ENCODE results near the gene TRIML1.

The TRIML1 gene

DNA sequence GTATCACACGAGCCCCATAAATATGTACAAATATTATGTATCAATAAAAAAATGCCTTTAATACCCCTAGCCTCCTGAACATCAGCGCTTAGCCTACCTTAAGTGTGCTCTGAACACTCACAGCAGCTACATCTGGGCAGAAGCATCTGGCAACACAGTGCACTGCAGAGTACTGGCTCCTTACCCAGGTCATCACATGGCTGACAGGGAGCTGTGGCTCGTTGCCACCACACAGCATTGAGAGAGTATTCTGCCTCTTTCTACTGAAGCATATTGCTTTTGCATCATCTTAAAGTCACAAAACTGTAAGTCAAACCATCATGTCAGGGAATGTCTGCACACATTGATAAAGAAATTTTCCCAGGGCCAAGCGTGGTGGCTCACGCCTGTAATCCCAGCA, 55.2 kb downstream of the TRIML1 start:
- TF ChIP-seq, protein P1, sequence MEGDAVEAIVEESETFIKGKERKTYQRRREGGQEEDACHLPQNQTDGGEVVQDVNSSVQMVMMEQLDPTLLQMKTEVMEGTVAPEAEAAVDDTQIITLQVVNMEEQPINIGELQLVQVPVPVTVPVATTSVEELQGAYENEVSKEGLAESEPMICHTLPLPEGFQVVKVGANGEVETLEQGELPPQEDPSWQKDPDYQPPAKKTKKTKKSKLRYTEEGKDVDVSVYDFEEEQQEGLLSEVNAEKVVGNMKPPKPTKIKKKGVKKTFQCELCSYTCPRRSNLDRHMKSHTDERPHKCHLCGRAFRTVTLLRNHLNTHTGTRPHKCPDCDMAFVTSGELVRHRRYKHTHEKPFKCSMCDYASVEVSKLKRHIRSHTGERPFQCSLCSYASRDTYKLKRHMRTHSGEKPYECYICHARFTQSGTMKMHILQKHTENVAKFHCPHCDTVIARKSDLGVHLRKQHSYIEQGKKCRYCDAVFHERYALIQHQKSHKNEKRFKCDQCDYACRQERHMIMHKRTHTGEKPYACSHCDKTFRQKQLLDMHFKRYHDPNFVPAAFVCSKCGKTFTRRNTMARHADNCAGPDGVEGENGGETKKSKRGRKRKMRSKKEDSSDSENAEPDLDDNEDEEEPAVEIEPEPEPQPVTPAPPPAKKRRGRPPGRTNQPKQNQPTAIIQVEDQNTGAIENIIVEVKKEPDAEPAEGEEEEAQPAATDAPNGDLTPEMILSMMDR (conservative IDR thresholded peaks at IDR 0.05; ENCODE audit: low read depth, low read length) = no peak
- H4K20me1 ChIP-seq (ENCODE audit: insufficient read depth) = no peaks in the 10 kb centered on the region
- no peaks in the 10 kb centered on the region for H3K27me3 ChIP-seq (ENCODE audit: insufficient read depth, low read depth)
- H3K79me2 ChIP-seq (ENCODE audit: insufficient read depth, low read depth) = no peaks in the 10 kb centered on the region
- H3K4me2 ChIP-seq = no peak overlapping the region
- H3K4me1 ChIP-seq (ENCODE audit: low read depth, poor library complexity, severe bottlenecking) = no peaks in the 10 kb centered on the region
- no peak overlapping the region for H3K4me3 ChIP-seq (IDR thresholded peaks at IDR 0.05; ENCODE audit: insufficient read depth, low read depth, low read length)
- H2AFZ ChIP-seq (ENCODE audit: low read depth) = no peak overlapping the region
- no peak overlapping the region for H3K27ac ChIP-seq
- H3K9ac ChIP-seq = no peak overlapping the region
- H3K36me3 ChIP-seq (ENCODE audit: insufficient read depth) = no peaks in the 10 kb centered on the region

DNA sequence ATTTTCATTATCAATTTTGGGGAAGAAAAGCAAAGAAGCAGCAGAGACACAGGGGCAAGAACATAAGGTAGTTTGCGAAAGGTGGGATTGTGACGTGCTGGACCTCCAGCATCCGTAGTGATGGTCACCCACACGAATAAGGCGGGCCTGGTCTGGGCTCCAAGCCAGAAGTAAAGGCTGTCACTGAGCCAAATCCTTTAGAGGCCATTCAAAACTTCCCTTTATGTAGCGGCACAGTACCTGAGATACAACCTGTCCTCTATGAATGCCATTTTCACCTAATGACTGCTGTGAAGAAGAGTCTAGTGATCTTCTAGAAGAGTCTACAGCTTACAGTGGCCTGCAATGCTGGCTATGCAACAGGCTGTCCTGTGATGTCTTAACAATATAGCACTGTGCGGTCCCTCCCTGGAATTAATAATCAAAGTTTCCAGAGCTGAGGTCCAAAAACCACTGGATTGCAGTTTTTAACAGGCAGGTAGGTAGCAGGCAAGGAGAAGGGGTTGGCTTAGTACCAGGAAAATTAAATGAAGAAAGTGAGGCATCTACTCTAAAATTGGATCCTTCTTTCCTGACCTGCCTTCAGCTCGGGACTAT, 56.2 kb downstream of the TRIML1 start:
- TF ChIP-seq, protein P1 (conservative IDR thresholded peaks at IDR 0.05; ENCODE audit: low read depth, low read length) = no peak
- Histone ChIP-seq H3K4me3 (IDR thresholded peaks at IDR 0.05; ENCODE audit: insufficient read depth, low read depth, low read length) (no peak overlapping the region), H3K27ac (no peak overlapping the region), H2AFZ (ENCODE audit: low read depth) (no peak overlapping the region), H3K79me2 (ENCODE audit: insufficient read depth, low read depth) (no peaks in the 10 kb centered on the region), H3K4me1 (ENCODE audit: low read depth, poor library complexity, severe bottlenecking) (no peaks in the 10 kb centered on the region), H4K20me1 (ENCODE audit: insufficient read depth) (no peaks in the 10 kb centered on the region), H3K36me3 (ENCODE audit: insufficient read depth) (no peaks in the 10 kb centered on the region), H3K9ac (no peak overlapping the region), H3K4me2 (no peak overlapping the region), H3K27me3 (ENCODE audit: insufficient read depth, low read depth) (no peaks in the 10 kb centered on the region)

- TF ChIP-seq, protein P1 (conservative IDR thresholded peaks at IDR 0.05; ENCODE audit: low read depth, low read length) = no peak
- no peaks in the 10 kb centered on the region for H3K79me2 ChIP-seq (ENCODE audit: insufficient read depth, low read depth)
- H3K27ac ChIP-seq = no peak overlapping the region
Measured at GRCh38 chr4:188196134-188196735, 57.0 kb downstream of the TRIML1 start.

More at GRCh38 chr4:188196134-188196735, 57.0 kb downstream of the TRIML1 start:
- Histone ChIP-seq H4K20me1 (ENCODE audit: insufficient read depth) (no peaks in the 10 kb centered on the region), H3K4me2 (no peak overlapping the region), H3K9ac (no peak overlapping the region), H3K27me3 (ENCODE audit: insufficient read depth, low read depth) (no peaks in the 10 kb centered on the region), H3K4me3 (IDR thresholded peaks at IDR 0.05; ENCODE audit: insufficient read depth, low read depth, low read length) (no peak overlapping the region), H3K4me1 (ENCODE audit: low read depth, poor library complexity, severe bottlenecking) (no peaks in the 10 kb centered on the region), H3K36me3 (ENCODE audit: insufficient read depth) (no peaks in the 10 kb centered on the region), H2AFZ (ENCODE audit: low read depth) (no peak overlapping the region)

Measured in KMS-11 (cell line).